ENCODE measurements around the gene LRRFIP1. TPM values are rescaled to one million over a fixed set of nuclear protein-coding genes. Genes with fewer than 3 reads are reported as not detected.

Gene LRRFIP1
- total and polyA plus RNA-seq, 8 donors: 18.4 to 55.0 (median 31.7) TPM

GRCh38 chr2:237732790-237733381, 105.5 kb downstream of the LRRFIP1 start:
- H3K36me3 ChIP-seq: no peaks in the 10 kb centered on the region
- H3K4me3 ChIP-seq: no peak overlapping the region
- no peaks in the 10 kb centered on the region for H3K27me3 ChIP-seq
- peaks cover 4 to 21% (median 15%) of the 10 kb centered on the region in 3 donors for H3K4me1 ChIP-seq
- 37 to 41% methylated on average over 13 of the region's 13 CpGs for WGBS, 2 donors
- FAIRE-seq (no peak), DNase-seq (no peak), ATAC-seq (peak; percentile 35 to 57 (median 43))
- peak overlapping the region; percentile 21 to 80 (median 66) for H3K27ac ChIP-seq
- TF ChIP-seq CTCF (IDR thresholded peaks at IDR 0.05): no peak
- H3K9me3 ChIP-seq: no peaks in the 10 kb centered on the region
- intact Hi-C loops (cut with DNase I): no loop called here

GRCh38 chr2:237733677-237734300, 106.4 kb downstream of the LRRFIP1 start:
- peaks cover 4 to 21% (median 15%) of the 10 kb centered on the region in 3 donors for H3K4me1 ChIP-seq
- TF ChIP-seq CTCF (IDR thresholded peaks at IDR 0.05): no peak
- H3K36me3 ChIP-seq: no peaks in the 10 kb centered on the region
- WGBS, 2 donors: 46 to 48% methylated on average over 13 of the region's 13 CpGs
- no peaks in the 10 kb centered on the region for H3K9me3 ChIP-seq
- ATAC-seq (peak; percentile 65 to 84 (median 83)), DNase-seq (peak in 3 of 6 donors; percentile 40 to 56 (median 44)), FAIRE-seq (no peak)
- no peaks in the 10 kb centered on the region for H3K27me3 ChIP-seq
- intact Hi-C loops (cut with DNase I): no loop called here
- peak overlapping the region; percentile 21 to 80 (median 66) for H3K27ac ChIP-seq
- no peak overlapping the region for H3K4me3 ChIP-seq

- intact Hi-C loops (cut with DNase I): no loop called here
- peak overlapping the region; percentile 21 to 80 (median 66) for H3K27ac ChIP-seq
- no peak for FAIRE-seq
- 74 to 80% methylated on average over 25 of the region's 25 CpGs for WGBS, 2 donors
- H3K4me3 ChIP-seq: no peak overlapping the region
- no peaks in the 10 kb centered on the region for H3K9me3 ChIP-seq
- H3K27me3 ChIP-seq: no peaks in the 10 kb centered on the region
- H3K4me1 ChIP-seq: peaks cover 4 to 21% (median 15%) of the 10 kb centered on the region in 3 donors
- TF ChIP-seq CTCF (IDR thresholded peaks at IDR 0.05): no peak
- no peak for DNase-seq
- H3K36me3 ChIP-seq: no peaks in the 10 kb centered on the region
- peak; percentile 39 to 60 (median 52) for ATAC-seq
Measured at GRCh38 chr2:237734905-237735623, 107.7 kb downstream of the LRRFIP1 start.

- H3K9me3 ChIP-seq: no peaks in the 10 kb centered on the region
- no peak for TF ChIP-seq CTCF (IDR thresholded peaks at IDR 0.05)
- no peak overlapping the region for H3K4me3 ChIP-seq
- ATAC-seq (no peak), FAIRE-seq (no peak), DNase-seq (no peak)
- H3K27me3 ChIP-seq: no peaks in the 10 kb centered on the region
- H3K4me1 ChIP-seq: peaks cover 4 to 21% (median 15%) of the 10 kb centered on the region in 3 donors
- 85 to 93% methylated on average over 8 of the region's 8 CpGs for WGBS, 2 donors
- intact Hi-C loops (cut with DNase I): no loop called here
- H3K27ac ChIP-seq: peak overlapping the region in 2 of 4 donors; percentile 78 to 80
- no peaks in the 10 kb centered on the region for H3K36me3 ChIP-seq
Measured at GRCh38 chr2:237735798-237736197, 108.4 kb downstream of the LRRFIP1 start.

All from pancreas (tissue), 10 donors.